Measurements from ENCODE around the gene FOXB2.
"Not testable (repeated sequence)": the region's sequence is repeated elsewhere in the genome, so short reads cannot be mapped to it uniquely, and the experiment has no call there.

The FOXB2 gene

DNA sequence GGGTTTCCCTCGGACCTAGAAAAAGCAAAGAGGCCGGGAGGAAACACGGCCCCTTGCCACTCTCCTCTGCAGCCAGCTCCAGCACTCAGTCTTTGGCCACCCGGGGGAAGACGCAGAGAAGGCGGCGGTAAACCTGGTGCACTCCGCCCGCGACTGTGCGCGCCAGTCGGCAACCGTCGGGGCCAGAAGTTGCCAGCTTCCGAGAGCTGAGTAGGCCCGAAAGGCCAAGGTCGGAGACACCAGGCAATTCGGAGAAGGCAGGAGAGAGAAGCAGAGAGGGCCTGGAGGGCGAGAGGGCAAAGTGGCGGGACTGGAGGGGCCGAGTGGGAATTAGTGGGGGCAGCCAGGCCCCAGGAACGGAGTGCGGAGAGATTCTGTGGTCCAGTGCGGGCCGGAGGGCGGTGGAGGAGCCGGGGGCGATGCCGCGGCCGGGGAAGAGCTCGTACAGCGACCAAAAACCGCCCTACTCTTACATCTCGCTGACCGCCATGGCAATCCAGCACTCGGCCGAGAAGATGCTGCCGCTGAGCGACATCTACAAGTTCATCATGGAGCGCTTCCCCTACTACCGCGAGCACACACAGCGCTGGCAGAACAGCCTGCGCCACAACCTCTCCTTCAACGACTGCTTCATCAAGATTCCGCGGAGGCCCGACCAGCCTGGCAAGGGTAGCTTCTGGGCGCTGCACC lies at the start of gene FOXB2:
FOXB2 (plus strand) TSS at position 420 of the 690 bp plus-strand sequence; CDS start at position 420, 0 bp downstream.
- DNase-seq = no peak
- in situ Hi-C loops (cut with MboI; ENCODE audit: low pct_unique_long_range_greater_than_20kb, low sequenced_read_pairs) = loop anchor here (25.0 kb wide), 1 partner anchor 143 kb away; no protein-coding TSS in a partner anchor

DNA sequence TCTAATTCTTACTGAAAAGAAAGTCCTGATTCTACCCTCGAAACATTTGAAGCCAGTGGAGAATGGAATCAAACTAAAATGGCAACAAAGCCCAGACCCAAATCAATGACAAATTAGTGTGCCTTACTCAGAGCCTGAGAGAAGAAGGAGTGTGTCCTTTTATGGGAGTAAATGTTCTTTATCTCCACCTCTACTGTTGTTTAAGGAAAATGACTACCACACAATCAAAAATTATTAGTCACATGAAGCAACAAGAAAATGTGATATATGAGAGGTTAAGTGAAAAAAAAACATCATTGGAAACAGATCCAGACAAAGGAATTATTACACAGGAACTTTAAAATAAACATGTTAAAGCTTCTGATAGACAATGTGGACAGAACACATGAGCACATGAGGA lies 49.7 kb upstream of the FOXB2 start:
- DNase-seq = no peak
- in situ Hi-C loops (cut with MboI; ENCODE audit: low pct_unique_long_range_greater_than_20kb, low sequenced_read_pairs) = no loop called here

DNA sequence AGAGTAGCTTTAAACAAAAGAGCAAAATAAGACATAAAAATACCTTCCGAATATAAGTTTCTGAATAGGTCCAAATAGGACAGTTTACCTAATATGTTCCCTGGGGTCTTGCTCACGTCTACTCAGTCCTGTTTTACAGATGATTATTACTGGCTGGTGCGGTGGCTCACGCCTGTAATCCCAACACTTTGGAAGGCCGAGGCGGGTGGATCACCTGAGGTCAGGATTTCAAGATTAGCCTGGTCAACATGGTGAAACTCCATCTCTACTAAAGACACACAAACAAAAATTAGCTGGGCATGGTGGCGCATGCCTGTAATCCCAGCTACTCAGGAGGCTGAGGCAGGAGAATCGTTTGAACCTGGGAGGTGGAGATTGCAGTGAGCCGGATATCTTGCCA lies 40.6 kb upstream of the FOXB2 start:
- DNase-seq = not testable (repeated sequence)
- in situ Hi-C loops (cut with MboI; ENCODE audit: low pct_unique_long_range_greater_than_20kb, low sequenced_read_pairs) = loop anchor here (25.0 kb wide), 2 partner anchors 217 to 567 kb away; partner anchors contain the start of gene PCA3

DNA sequence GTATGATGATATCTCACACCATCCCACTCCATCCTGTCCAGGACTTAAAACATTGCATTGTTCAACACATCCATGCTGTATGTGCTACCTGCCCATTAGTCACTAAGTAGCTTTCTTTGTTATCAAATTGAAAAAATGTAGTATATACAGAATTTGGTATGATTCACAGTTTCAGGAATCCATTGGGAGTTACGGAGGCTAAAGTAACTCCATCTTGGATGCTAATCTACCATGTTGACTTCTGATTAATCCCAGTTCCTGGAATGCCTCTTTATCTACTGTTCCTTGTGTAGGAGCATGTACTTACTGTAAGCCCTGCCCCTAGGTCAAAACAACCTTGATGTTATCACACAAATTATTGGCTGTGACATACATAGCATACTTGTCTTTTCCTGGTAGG lies 38.9 kb upstream of the FOXB2 start:
- no peak for DNase-seq

DNA sequence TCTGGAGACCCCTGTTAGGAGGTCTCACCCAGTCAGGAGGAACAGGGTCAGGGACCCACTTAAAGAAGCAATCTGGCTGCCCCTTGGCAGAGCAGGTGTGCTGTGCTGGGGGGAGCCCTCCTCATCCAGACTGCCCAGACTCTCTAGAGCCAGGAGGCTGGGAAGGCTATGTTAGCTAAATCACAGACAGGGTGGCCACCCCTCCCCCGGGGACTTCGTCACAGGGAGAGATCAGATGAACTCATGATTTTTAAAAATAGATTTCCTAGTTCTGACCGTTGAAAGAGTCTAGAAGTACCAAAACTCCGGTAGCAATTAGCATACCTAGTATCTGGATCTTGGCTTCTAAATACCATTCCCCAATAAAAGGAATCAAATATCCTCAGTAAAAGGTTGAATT lies 35.0 kb upstream of the FOXB2 start:
- in situ Hi-C loops (cut with MboI; ENCODE audit: low pct_unique_long_range_greater_than_20kb, low sequenced_read_pairs) = loop anchor here (25.0 kb wide), 2 partner anchors 222 to 572 kb away; partner anchors contain the start of gene PCA3
- DNase-seq = no peak

More for the DNA sequence above, 38.9 kb upstream of the FOXB2 start:
- in situ Hi-C loops (cut with MboI; ENCODE audit: low pct_unique_long_range_greater_than_20kb, low sequenced_read_pairs) = loop anchor here (25.0 kb wide), 2 partner anchors 218 to 568 kb away; partner anchors contain the start of gene PCA3

DNA sequence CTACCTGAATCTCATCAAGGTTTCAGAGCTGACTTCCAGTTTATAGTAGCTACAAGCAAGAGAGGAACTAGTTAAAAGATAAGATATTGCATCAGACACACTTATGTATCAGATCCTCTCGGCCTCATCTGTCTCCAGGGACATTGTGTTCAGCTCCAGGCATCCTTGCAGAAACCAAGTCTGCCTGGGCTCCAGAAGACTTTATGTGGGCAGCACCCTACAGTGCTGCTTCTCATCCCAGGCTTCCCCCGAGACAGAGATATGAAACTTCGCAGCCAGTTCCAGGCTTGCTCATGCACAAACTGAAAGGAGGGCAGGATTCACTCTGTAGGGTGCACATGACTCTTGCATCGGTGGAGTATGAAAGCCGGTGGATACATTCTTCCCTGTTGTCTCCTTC lies 33.9 kb upstream of the FOXB2 start:
- DNase-seq = no peak
- in situ Hi-C loops (cut with MboI; ENCODE audit: low pct_unique_long_range_greater_than_20kb, low sequenced_read_pairs) = loop anchor here (25.0 kb wide), 2 partner anchors 223 to 573 kb away; partner anchors contain the start of gene PCA3

DNA sequence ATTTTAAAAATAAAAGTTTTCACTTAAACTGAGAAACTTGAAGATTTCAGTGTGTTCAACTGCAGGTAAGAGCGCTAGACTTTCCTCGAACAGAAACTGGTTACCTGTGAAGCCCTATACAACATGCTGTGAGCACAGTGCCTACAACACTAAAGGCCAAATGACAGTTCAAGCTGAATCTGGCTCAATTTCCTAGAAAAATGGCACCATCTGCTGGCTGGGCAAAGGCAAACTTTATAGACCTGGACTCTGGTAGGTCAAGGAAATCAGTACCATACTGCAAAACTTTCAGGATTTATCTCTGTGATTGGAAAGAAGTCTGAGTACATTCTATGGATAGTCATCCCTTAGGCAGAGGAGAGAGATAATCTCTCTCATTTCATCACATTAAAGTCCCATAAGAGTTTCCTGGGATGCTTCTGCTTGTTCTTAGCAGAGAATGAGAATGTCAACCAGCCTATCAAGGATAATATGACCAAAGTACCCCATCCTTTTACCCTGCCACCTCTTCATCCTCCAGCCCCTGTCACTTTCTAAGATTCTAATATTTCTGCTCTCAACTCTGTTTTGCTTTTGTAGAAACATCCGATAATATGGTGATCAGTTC lies 31.8 kb upstream of the FOXB2 start:
- in situ Hi-C loops (cut with MboI; ENCODE audit: low pct_unique_long_range_greater_than_20kb, low sequenced_read_pairs) = loop anchor here (25.0 kb wide), 2 partner anchors 225 to 575 kb away; partner anchors contain the start of gene PCA3
- peak; percentile 29 for DNase-seq

DNA sequence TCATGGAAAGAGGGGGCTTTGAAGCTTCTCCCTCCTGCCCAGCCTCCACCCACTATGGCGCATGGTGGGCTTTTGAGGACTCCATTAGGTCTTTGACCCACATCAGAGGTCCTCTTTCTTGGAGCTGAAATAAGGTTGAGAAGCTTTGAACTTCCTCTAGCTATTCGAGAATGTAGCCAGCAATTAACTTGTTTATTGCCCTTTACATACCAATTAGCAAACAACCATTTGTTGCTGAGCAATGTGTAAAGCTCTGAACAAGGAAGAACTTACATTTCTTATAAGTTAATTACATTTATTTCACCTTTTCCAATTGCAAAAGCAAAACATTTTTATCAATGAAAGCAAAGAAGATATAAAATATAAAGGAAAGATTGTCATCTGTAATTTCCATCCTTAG lies 30.5 kb upstream of the FOXB2 start:
- DNase-seq = no peak
- in situ Hi-C loops (cut with MboI; ENCODE audit: low pct_unique_long_range_greater_than_20kb, low sequenced_read_pairs) = loop anchor here (25.0 kb wide), 2 partner anchors 227 to 577 kb away; partner anchors contain the start of gene PCA3

DNA sequence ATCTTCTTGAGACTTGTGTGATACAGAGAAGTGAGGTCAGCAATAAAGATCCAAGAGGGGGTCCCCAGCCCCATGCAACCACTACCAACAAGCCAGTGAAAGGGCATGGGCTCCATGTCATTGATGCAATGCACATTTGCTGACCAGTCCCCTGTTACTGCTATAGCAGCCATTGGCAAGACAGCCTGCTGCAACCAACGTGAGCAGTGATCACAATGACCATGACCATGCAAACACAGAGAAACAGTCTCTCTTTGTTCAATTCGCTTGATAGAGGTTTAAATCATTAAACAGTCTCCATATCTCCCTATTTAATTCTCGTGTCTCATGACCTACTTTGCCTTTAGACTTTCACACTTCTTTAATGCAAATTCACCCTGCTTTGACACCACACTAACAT lies 30.0 kb upstream of the FOXB2 start:
- in situ Hi-C loops (cut with MboI; ENCODE audit: low pct_unique_long_range_greater_than_20kb, low sequenced_read_pairs) = loop anchor here (25.0 kb wide), 2 partner anchors 227 to 577 kb away; partner anchors contain the start of gene PCA3
- DNase-seq = no peak

DNA sequence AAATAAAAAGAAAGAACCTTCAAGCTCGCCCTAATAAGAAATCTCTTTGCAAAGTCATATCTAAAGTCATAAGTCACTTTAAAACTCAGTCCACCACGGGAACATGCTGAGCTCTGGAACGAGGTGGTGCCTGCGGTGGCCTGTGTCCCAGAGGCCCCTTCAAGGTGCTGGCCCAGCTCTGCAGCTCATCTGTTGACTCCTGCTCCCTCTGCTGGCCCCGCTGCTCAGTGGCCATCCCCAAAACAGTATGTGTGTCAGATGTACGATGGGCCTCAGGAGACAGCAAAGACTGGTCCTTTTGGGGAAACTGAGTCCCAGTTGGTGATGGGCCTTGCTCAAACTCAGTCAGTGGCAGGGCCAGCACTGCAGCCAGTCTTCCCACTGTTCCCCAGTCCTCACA lies 22.8 kb upstream of the FOXB2 start:
- in situ Hi-C loops (cut with MboI; ENCODE audit: low pct_unique_long_range_greater_than_20kb, low sequenced_read_pairs) = loop anchor here (25.0 kb wide), 2 partner anchors 234 to 584 kb away; partner anchors contain the start of gene PCA3

DNA sequence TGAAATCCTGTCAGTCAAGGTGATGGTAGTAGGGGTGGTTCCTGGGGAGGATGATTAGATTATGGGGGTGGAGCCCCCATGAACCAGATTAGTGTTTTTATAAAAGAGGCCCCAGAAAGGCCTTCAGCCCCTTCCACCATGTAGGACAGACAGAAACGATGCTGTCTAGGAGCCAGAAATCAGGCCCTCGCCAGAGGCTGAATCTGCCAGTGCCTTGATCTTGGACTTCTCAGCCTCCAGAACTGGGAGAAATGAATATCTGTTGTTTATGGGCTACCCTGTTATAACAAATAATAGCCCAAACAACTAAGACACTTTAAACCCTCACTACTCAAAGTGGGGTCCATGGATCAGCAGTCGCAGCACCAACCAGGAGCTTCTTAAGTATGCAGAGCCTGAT lies 20.2 kb upstream of the FOXB2 start:
- no peak for DNase-seq
- in situ Hi-C loops (cut with MboI; ENCODE audit: low pct_unique_long_range_greater_than_20kb, low sequenced_read_pairs) = loop anchor here (25.0 kb wide), 2 partner anchors 237 to 587 kb away; partner anchors contain the start of gene PCA3

More for the DNA sequence above, 22.8 kb upstream of the FOXB2 start:
- peak; percentile 31 for DNase-seq

DNA sequence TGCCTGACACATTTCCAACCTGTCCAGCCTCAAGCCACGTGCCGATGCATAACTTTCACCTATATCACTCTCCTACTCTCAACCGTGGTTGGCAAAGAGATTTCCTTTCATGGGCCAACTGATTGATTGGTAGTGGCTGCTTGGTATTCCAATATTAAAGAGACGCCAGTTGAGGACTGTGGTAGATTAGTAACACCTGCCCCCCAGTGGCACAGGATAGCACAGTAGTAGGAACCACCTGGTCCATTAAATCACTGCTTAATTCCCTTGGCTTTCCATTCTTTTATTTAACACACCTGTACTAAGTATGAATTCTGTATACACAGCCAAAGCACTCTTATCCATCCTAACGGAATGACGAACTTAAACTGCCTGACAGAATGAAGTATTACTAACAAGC lies 19.1 kb upstream of the FOXB2 start:
- DNase-seq = no peak
- in situ Hi-C loops (cut with MboI; ENCODE audit: low pct_unique_long_range_greater_than_20kb, low sequenced_read_pairs) = loop anchor here (25.0 kb wide), 1 partner anchor 162 kb away; no protein-coding TSS in a partner anchor

DNA sequence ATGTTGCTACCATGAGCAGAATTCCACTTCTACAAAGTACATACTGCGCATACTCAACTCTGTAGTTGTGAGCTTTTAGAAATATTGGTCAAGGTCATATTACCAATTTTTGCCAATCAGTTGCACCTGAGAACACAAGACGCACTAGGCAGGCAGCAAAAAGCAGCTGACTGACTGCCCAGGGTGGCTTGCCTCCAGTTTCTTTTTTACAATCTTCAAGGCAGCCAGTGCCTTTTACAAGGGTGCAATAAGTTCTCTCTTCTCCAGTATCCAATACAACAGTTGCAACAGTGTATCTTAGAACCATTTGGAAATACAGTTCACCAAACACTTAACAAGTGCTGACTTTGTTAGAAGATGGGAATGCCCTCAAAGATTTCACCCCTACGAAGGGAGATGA lies 16.1 kb upstream of the FOXB2 start:
- in situ Hi-C loops (cut with MboI; ENCODE audit: low pct_unique_long_range_greater_than_20kb, low sequenced_read_pairs) = loop anchor here (25.0 kb wide), 1 partner anchor 159 kb away; no protein-coding TSS in a partner anchor
- no peak for DNase-seq

DNA sequence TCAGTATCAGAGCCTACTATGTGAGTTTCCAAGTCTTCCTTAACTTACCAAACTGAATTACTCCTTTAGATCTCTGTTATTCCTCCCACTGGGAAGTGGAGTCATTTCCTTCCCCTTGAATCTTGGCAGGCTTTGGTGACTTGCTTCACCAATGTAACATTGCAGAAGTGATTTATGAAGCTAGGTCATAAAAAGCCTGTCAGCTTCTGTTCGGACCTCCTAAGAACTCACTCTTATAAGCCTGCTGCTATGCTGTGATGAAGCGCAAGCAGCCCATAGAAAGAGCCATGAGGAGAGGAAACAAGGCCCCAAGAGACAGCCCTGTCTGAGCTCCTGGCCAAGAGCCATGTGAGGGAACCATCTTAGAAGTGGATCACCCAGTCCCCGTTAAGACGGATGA lies 14.2 kb upstream of the FOXB2 start:
- no peak for DNase-seq

DNA sequence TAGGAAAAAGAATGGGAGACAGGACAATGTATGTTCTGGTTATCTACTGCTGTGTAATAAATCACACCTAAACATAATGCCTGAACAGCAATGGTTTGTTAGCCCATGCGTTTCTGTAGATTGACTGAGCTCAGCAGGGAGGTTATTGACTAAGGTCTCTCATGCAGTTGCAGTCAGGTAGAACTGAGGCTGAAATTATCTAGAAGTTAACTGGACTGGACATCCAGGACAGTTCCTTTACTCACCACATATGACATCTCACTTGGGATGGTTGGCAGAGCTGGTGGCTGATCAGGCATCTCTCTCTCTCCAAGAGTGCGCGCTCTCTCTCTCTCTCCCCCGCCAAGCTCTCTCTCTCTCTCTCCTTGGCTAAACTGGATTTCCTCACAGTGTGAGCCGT lies 8.9 kb upstream of the FOXB2 start:
- in situ Hi-C loops (cut with MboI; ENCODE audit: low pct_unique_long_range_greater_than_20kb, low sequenced_read_pairs) = loop anchor here (25.0 kb wide), 1 partner anchor 152 kb away; no protein-coding TSS in a partner anchor
- DNase-seq = no peak

More for the DNA sequence above, 14.2 kb upstream of the FOXB2 start:
- in situ Hi-C loops (cut with MboI; ENCODE audit: low pct_unique_long_range_greater_than_20kb, low sequenced_read_pairs) = loop anchor here (25.0 kb wide), 1 partner anchor 157 kb away; no protein-coding TSS in a partner anchor

DNA sequence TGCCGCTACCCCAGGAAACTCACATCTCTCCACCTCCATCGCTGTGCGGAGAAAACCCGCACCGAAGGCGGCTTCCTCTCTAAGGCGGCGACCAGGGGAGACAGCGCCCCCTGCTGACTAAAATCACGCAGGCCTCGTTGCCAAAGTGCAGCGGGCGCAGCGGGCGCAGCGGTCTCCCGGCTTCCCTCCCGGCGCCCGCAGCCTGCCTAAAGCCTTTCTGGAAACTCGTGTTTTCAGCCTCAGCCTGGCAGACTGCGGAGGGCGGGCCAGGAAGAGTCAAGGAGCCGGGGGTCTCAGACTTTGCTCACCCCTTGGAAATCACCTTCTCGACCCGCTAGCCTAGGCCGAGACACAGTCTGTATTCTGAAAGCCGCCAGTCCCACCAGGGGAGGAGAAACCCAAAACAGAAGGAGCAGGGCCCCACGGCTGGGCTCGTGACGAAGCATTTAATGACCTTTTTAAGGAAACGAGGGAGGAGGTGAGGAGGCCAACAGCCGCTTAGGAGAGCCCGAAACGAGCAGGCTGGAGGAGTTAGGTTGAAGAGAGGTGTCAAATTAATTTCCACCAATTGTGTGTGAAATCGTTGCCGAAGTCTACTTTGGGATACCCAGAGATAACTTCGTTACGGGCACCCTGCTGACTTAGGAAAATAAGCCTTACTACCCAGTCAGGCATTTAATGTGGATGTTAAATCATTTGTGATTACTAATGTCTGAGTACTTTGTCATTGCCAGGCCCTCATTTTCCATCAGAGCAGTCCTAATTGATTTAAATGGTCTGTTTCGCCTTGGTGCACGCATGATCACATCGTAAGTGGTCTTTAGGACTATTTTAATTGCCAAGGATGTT lies 7.3 kb upstream of the FOXB2 start:
- in situ Hi-C loops (cut with MboI; ENCODE audit: low pct_unique_long_range_greater_than_20kb, low sequenced_read_pairs) = loop anchor here (25.0 kb wide), 1 partner anchor 150 kb away; no protein-coding TSS in a partner anchor
- DNase-seq = peak; percentile 85

DNA sequence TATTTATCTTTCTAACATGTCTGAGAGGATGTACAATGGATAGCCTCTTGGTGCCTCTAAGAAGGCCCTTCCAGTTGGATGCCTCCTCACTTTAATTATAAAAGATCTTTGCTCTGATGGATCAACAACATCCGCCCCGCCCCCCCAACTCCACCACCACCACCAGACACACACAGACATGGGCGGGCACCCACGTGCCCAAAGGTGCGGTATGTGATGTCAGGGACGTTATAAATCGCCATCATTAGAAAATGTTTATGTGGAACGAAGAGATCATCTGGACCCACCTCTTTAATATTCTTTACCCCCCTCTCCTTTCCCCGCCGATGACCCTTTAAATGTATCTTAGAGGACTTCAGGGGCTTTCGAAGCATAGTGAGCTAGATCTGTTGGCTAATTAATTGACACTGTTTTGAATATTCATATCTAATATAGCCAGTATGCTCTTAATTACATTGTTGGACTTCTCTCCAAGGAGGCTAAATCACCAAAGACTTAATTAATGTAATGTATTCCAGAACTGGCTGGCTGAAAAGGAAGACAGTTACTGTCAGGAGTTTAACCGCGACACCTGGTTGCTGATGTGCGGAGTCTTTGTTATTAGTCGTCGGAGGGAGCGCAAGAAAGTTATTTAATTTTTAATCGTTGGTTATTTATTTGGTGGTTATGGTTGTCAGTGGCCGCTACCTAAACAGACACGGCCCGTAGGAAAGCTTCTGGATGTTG lies 6.1 kb upstream of the FOXB2 start:
- DNase-seq = no peak
- in situ Hi-C loops (cut with MboI; ENCODE audit: low pct_unique_long_range_greater_than_20kb, low sequenced_read_pairs) = loop anchor here (25.0 kb wide), 1 partner anchor 149 kb away; no protein-coding TSS in a partner anchor

DNA sequence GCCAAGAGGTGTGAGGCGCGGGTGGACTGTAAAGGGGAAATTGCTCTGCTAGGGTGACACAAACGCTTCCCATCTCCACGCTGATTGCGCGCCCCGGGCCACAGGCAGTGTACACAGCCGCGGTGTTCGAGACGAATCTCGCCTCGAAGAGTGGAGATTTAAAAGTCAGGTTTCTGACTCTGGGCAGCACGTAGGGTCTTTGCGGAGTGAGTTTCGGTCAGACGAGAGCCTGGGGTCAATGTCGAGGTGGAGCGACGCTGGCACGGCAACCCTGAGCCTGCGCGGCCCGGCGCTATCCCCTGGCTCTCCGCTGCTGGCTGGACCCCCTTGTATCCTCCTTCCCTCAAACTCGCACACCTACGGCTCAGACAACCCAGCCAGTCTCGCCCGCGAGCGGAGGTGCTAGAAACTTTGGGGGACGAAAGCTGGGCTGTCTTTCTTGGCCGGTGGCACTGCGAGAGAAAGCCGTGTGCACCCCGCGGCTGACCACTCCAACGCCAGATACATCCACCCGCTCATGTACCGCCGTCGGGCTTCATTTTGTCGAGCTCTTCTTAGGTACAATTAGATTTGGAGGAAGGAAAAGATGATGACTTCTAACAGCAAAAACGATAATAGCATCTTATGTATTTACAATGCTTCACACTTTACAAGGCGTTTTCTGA lies 5.4 kb upstream of the FOXB2 start:
- no peak for DNase-seq
- in situ Hi-C loops (cut with MboI; ENCODE audit: low pct_unique_long_range_greater_than_20kb, low sequenced_read_pairs) = loop anchor here (25.0 kb wide), 1 partner anchor 148 kb away; no protein-coding TSS in a partner anchor
